Measurements from ENCODE around the gene POLE.

- TF ChIP-seq CTBP1 (IDR thresholded peaks at IDR 0.05; ENCODE audit: borderline replicate concordance) (no peak), BHLHE40 (IDR thresholded peaks at IDR 0.05; ENCODE audit: borderline replicate concordance) (no peak), HDGF (IDR thresholded peaks at IDR 0.05; ENCODE audit: borderline replicate concordance) (no peak), SP1 (IDR thresholded peaks at IDR 0.05) (no peak), ARNT (IDR thresholded peaks at IDR 0.05) (no peak), ZNF384 (IDR thresholded peaks at IDR 0.05) (no peak), FOXM1 (IDR thresholded peaks at IDR 0.05; ENCODE audit: borderline replicate concordance) (no peak), LEF1 (IDR thresholded peaks at IDR 0.05; ENCODE audit: borderline replicate concordance) (no peak), L3MBTL2 (conservative IDR thresholded peaks at IDR 0.05) (no peak), ELF4 (IDR thresholded peaks at IDR 0.05) (no peak), TARDBP (IDR thresholded peaks at IDR 0.05) (no peak)
Observed at GRCh38 chr12:132604151-132604618, 83.0 kb downstream of the POLE start.

Measured in HEK293T (cell line).